ENCODE data around the gene VPREB1.

GRCh38 chr22:22210375-22210774 is 34.2 kb upstream of the VPREB1 start:
- TF ChIP-seq CTCF (IDR thresholded peaks at IDR 0.05) (no peak), POLR2A (IDR thresholded peaks at IDR 0.05) (no peak), POLR2AphosphoS5 (IDR thresholded peaks at IDR 0.05) (no peak)

Data from transverse colon (tissue), 4 donors.